HL-60/S4 treated with phorbol 12-myristate 13-acetate at 8.2 ng/mL for 4 days and 3 days (cell line): ENCODE results near the gene NOP9.

Experiments
- in situ Hi-C: fragments of 300-500 bp; cut with MboI; formaldehyde crosslinking; loops from 2 replicates; pipeline ENCODE4 v1.15.0; 2022; ENCODE audit warnings: low sequenced_read_pairs

Gene NOP9

GRCh38 chr14:24262821-24263733, 36.6 kb upstream of the NOP9 start, which contains the start of gene TGM1:
Gene TGM1, minus strand, starts transcription at chr14:24263177. Its CDS starts 825 bp downstream, at chr14:24262352.
- in situ Hi-C loops, result no loop called here

GRCh38 chr14:24263848-24264247, 35.8 kb upstream of the NOP9 start:
- in situ Hi-C loops, result no loop called here

GRCh38 chr14:24264298-24264697, 35.4 kb upstream of the NOP9 start:
- in situ Hi-C loops, result no loop called here

- in situ Hi-C loops, result no loop called here
These were observed 33.1 kb upstream of the NOP9 start for GRCh38 chr14:24266344-24267244.

- in situ Hi-C loops, result no loop called here
These were observed 32.1 kb upstream of the NOP9 start for GRCh38 chr14:24267516-24267915.

GRCh38 chr14:24268225-24268624, 31.4 kb upstream of the NOP9 start:
- in situ Hi-C loops, result no loop called here

- in situ Hi-C loops, result no loop called here
These were observed 30.3 kb upstream of the NOP9 start for GRCh38 chr14:24269368-24269767.

- in situ Hi-C loops, result no loop called here
These were observed 29.6 kb upstream of the NOP9 start for GRCh38 chr14:24269910-24270536.

- in situ Hi-C loops, result no loop called here
These were observed 29.0 kb upstream of the NOP9 start for GRCh38 chr14:24270537-24271133.

- in situ Hi-C loops, result no loop called here
These were observed 28.4 kb upstream of the NOP9 start, which contains the start of gene RABGGTA for GRCh38 chr14:24271134-24271833. Gene RABGGTA, minus strand, starts transcription at chr14:24271597. Its CDS starts 482 bp downstream, at chr14:24271115.

- in situ Hi-C loops, result no loop called here
These were observed 27.8 kb upstream of the NOP9 start for GRCh38 chr14:24271834-24272263.

GRCh38 chr14:24272467-24272866, 27.2 kb upstream of the NOP9 start:
- in situ Hi-C loops, result no loop called here

GRCh38 chr14:24273422-24273998, 26.1 kb upstream of the NOP9 start:
- in situ Hi-C loops, result no loop called here

GRCh38 chr14:24274101-24274543, 25.5 kb upstream of the NOP9 start:
- in situ Hi-C loops, result no loop called here

- in situ Hi-C loops, result no loop called here
These were observed 22.6 kb upstream of the NOP9 start for GRCh38 chr14:24277071-24277470.

GRCh38 chr14:24277606-24278321, 21.9 kb upstream of the NOP9 start:
- in situ Hi-C loops, result no loop called here

GRCh38 chr14:24278424-24278823, 21.2 kb upstream of the NOP9 start:
- in situ Hi-C loops, result no loop called here

GRCh38 chr14:24279301-24280186, 20.1 kb upstream of the NOP9 start:
- in situ Hi-C loops, result no loop called here
